ENCODE results near the gene CNIH2. TPM values are rescaled to one million over a fixed set of nuclear protein-coding genes. Genes with fewer than 3 reads are reported as not detected.

CNIH2 gene
- total and polyA plus RNA-seq, 2 of the 8 experiments (the other 6 are each of a cell fraction or from before 2014, with no cell fraction given) = 12.5 to 15.8 TPM

DNA sequence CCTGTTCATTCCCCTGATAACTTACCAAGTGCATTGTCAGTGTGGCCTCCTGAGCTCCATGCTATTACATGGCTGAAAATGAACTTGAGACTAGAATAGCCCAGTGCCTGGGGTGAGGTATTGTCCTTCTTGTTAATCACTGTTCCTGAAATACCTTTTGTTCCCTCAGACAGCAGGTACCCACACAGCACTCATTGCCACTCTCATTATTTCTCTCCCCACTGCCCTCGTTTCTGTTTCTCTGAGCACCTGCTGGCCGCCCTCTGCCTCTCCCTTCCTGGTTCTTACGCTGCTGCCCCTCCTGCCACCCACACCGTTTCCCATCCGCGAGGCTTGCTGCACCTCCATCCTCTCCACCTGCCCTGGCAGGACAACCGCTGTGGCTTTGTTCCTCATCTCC, 46.4 kb upstream of the CNIH2 start:
- Histone ChIP-seq H4K5ac (ENCODE audit: insufficient read length, low read depth, low read length) (no peak overlapping the region), H2BK12ac (ENCODE audit: low read depth, low read length) (no peak overlapping the region), H3K4me3 (ENCODE audit: extremely low read depth in 1 of 4, insufficient read depth in 2 of 4, low read depth in 3 of 4, low read length in 4 of 4) (no peak overlapping the region), H3K9ac (replicated peaks in 1 of 4; ENCODE audit: extremely low read depth in 1 of 4, low read depth in 3 of 4, low read length in 3 of 4) (no peak overlapping the region; a peak in 1 of 7 replicates), H4K20me1 (replicated peaks in 1 of 2; ENCODE audit: control insufficient read depth in 1 of 2, insufficient read depth in 2 of 2, low read length in 2 of 2) (no peaks in the 10 kb centered on the region), H3K36me3 (ENCODE audit: control insufficient read depth in 2 of 4, insufficient read depth in 4 of 4, low read length in 3 of 4) (peaks cover 0 to 10% (median 2%) of the 10 kb centered on the region in 4 experiments; a peak in 3 of 8 replicates), H3K4me2 (ENCODE audit: insufficient read depth in 1 of 2, low read depth in 2 of 2, low read length in 2 of 2) (no peak overlapping the region), H2BK15ac (ENCODE audit: low read length) (no peak overlapping the region), H3K18ac (ENCODE audit: extremely low read depth, low read length) (no peak overlapping the region), H4K8ac (ENCODE audit: extremely low read depth, insufficient read depth, low read length) (no peak overlapping the region; the same call in 1 of the 2 replicates), H3K4me1 (replicated peaks in 1 of 4; ENCODE audit: control insufficient read depth in 3 of 4, insufficient read depth in 4 of 4, low read length in 3 of 4) (peaks cover 0 to 2% (median 0%) of the 10 kb centered on the region in 4 experiments; a peak in 5 of 7 replicates), H2BK5ac (ENCODE audit: low read depth, low read length) (no peak overlapping the region), H3K14ac (ENCODE audit: insufficient read length) (no peak overlapping the region), H2BK120ac (replicated peaks; ENCODE audit: low read depth, low read length) (no peak overlapping the region), H2AK5ac (ENCODE audit: low read depth, low read length) (no peak overlapping the region), H3K23me2 (ENCODE audit: low read depth, low read length) (no peaks in the 10 kb centered on the region), H2BK20ac (ENCODE audit: low read length) (no peak overlapping the region), H3K79me1 (ENCODE audit: low read depth, low read length) (no peaks in the 10 kb centered on the region), H3K9me3 (ENCODE audit: insufficient read depth in 2 of 2, low read depth in 1 of 2, low read length in 1 of 2) (no peaks in the 10 kb centered on the region), H3K27ac (ENCODE audit: low read depth, low read length) (no peak overlapping the region), H3K56ac (replicated peaks; ENCODE audit: insufficient read length, low read depth, low read length) (no peak overlapping the region), H3K23ac (ENCODE audit: insufficient read length) (no peak overlapping the region), H4K91ac (replicated peaks; ENCODE audit: insufficient read length, low read length) (no peak overlapping the region), H3K4ac (replicated peaks; ENCODE audit: insufficient read length, low read depth, low read length) (no peak overlapping the region), H3K27me3 (replicated peaks in 1 of 4; ENCODE audit: control insufficient read depth in 3 of 4, extremely low read depth in 1 of 4, insufficient read depth in 3 of 4, low read length in 3 of 4) (no peaks in the 10 kb centered on the region), H2AFZ (ENCODE audit: low read length) (no peak overlapping the region), H3K79me2 (ENCODE audit: control insufficient read depth in 1 of 2, insufficient read depth in 2 of 2, low read length in 2 of 2) (no peaks in the 10 kb centered on the region)
- whole genome bisulfite sequencing, 2 experiments (ENCODE audit: extremely low coverage in 1 of 2, insufficient coverage in 1 of 2, insufficient read length in 1 of 2, insufficient replicate concordance in 2 of 2, low coverage in 1 of 2, low lambda C conversion rate in 2 of 2, missing lambda C conversion rate in 1 of 2) = 81% methylated on average over 7 of the region's 7 CpGs; no CpG with 5 or more reads in 1 of the 2 experiments
- TF ChIP-seq RBBP5 (IDR thresholded peaks at IDR 0.05; ENCODE audit: borderline replicate concordance, low read depth, low read length) (no peak), TAF7 (optimal IDR thresholded peaks at IDR 0.05; ENCODE audit: borderline replicate concordance, low read depth, low read length) (no peak)
- DNase-seq (ENCODE audit: low read depth in 1 of 2, low spot score in 2 of 2) (no peak), FAIRE-seq (no peak)
- ChIA-PET POLR2A (ENCODE audit: partially characterized antibody) (interaction anchor here (1.0 kb wide), 1 partner anchor 15 kb away, joined by 5 read pairs; no protein-coding TSS in a partner anchor), CTCF (ENCODE audit: partially characterized antibody) (interaction anchor here (1.0 to 12.4 kb wide), 3 partner anchors 10 to 31 kb away, joined by 3 to 123 read pairs (median 4); no protein-coding TSS in a partner anchor)

All from H1 (cell line).